Esophagus muscularis mucosa (tissue), 4 donors: ENCODE measurements around the gene PSME4.

Experiments
- CTCF ChIP-seq, 3 experiments: fragments of 200-600 bp in 2 of 3; fragments of 450-650 bp in 1 of 3; sonication (generic) in 2 of 3; IDR thresholded peaks; one replicate each; pipeline ENCODE4 v1.5.1; 2017 to 2019; ENCODE audit warnings: antibody characterized with exemption in 3 of 3, mild to moderate bottlenecking in 2 of 3, moderate library complexity in 1 of 3
- EP300 ChIP-seq: sonication (generic); formaldehyde crosslinking; IDR thresholded peaks from one replicate; pipeline ENCODE4 v1.6.1; 2017; ENCODE audit warnings: antibody characterized with exemption
- POLR2A ChIP-seq: fragments of 450-650 bp; IDR thresholded peaks from one replicate; pipeline ENCODE4 v1.6.1; 2017; ENCODE audit warnings: antibody characterized with exemption, moderate library complexity, mild to moderate bottlenecking, low read depth
- POLR2AphosphoS5 ChIP-seq, 2 donors: sonication (generic); formaldehyde crosslinking; IDR thresholded peaks; one replicate each; pipeline ENCODE4 v1.6.1; 2017; ENCODE audit warnings: antibody characterized with exemption in 2 of 2

DNA sequence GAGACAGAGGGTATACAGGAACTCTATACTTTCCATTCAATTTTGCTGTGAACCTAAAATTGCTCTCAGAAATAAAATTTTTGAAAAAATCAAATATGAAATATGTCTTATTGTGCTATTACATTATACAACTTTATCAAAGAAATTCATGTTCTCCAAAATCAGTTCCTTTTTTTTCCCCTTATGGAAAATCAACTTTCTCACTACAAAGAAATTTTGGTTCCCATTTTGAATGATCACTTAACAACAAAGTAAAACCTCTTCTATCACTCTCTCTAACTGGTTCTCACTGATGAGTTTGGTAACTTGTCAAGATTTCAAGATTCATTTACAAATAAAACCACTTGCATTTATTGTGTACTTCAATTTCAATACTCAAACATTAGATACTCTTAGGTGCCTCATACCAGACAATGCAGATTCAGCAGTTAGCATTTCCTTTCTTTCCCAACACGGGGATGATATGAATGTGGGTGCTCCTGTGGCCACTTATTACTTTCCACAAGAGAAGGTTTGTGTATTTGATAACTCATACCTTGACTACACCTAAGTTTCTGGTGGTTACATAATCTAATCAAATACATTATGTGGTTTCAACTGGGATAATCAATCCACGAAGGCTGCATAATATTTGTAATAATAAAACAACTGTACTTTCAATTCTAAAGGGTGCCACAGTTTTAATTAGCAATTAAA lies 6.4 kb downstream of the PSME4 start:
- TF ChIP-seq CTCF (IDR thresholded peaks at IDR 0.05) = no peak
- no peak for TF ChIP-seq POLR2A
- TF ChIP-seq POLR2AphosphoS5 (IDR thresholded peaks at IDR 0.05) = no peak
- no peak for TF ChIP-seq EP300
